Measurements from ENCODE around the gene SYMPK. TPM values are rescaled to one million over a fixed set of nuclear protein-coding genes. Genes with fewer than 3 reads are reported as not detected.

Gene SYMPK
- polyA plus RNA-seq, 1 of the 3 experiments (the other 2 are of a cell fraction) = 92.7 TPM

GRCh38 chr19:45863840-45864628 is 1.1 kb upstream of the SYMPK start, which contains the start of gene FOXA3:
Gene FOXA3, plus strand, starts transcription at chr19:45864326. Its CDS starts 131 bp downstream, at chr19:45864457.
- DNase-seq = peak; percentile 87
- Histone ChIP-seq H3K4me2 (peak within 1 kb of the TSS; percentile 73), H3K4me1 (ENCODE audit: control insufficient read depth in 1 of 2, insufficient read depth in 2 of 2, low read depth in 1 of 2, low read length in 1 of 2) (peaks cover 0 to 6% of the 10 kb centered on the region in 2 experiments; a peak in 2 of 4 replicates), H2AFZ (ENCODE audit: low read depth) (peak within 1 kb of the TSS; percentile 99), H3K9me3 (no peaks in the 10 kb centered on the region), H4K20me1 (ENCODE audit: insufficient read depth) (no peaks in the 10 kb centered on the region), H3K9me2 (no peaks in the 10 kb centered on the region), H3K9ac (no peak within 1 kb of the TSS), H3K79me2 (ENCODE audit: insufficient read depth) (peaks cover 38% of the 10 kb centered on the region), H3K27me3 (ENCODE audit: insufficient read depth) (peaks cover 19% of the 10 kb centered on the region; the same call in 1 of the 2 replicates), H3K4me3 (ENCODE audit: low read depth in 2 of 2, low read length in 1 of 2) (peak within 1 kb of the TSS; percentile 77 to 96), H3F3A (replicated peaks; ENCODE audit: insufficient read depth) (peaks cover 19% of the 10 kb centered on the region), H3K27ac (ENCODE audit: low read depth in 2 of 2, low read length in 1 of 2) (no peak within 1 kb of the TSS), H3K36me3 (replicated peaks in 1 of 2; ENCODE audit: control insufficient read depth in 1 of 2, insufficient read depth in 2 of 2, low read length in 1 of 2) (peaks cover 2 to 23% of the 10 kb centered on the region in 2 experiments)
- POLR2A ChIA-PET = interaction anchor here (0.6 to 1.2 kb wide), 5 partner anchors 16 to 131 kb away, joined by 3 to 8 read pairs (median 4); partner anchors contain the start of genes CCDC61 and IRF2BP1
- CTCF ChIA-PET = interaction anchor here (0.9 to 12.2 kb wide), 18 partner anchors 9 to 153 kb away, joined by 3 to 121 read pairs (median 4); partner anchors contain the start of genes IRF2BP1, MYPOP and SIX5
- WGBS (ENCODE audit: low lambda C conversion rate) = 9% methylated on average over 46 of the region's 71 CpGs
- TF ChIP-seq MAX (IDR thresholded peaks at IDR 0.05; ENCODE audit: low read depth) (no peak), CTCF (IDR thresholded peaks at IDR 0.05) (peak; percentile 60), RAD21 (IDR thresholded peaks at IDR 0.05; ENCODE audit: low read length) (peak; percentile 33; the same call in 1 of the 2 replicates)

GRCh38 chr19:45863335-45863839 is 440 bp upstream of the SYMPK start:
- peak overlapping the region; percentile 73 for H3K4me2 ChIP-seq
- peaks cover 19% of the 10 kb centered on the region for H3F3A ChIP-seq (replicated peaks; ENCODE audit: insufficient read depth)
- TF ChIP-seq TCF12 (IDR thresholded peaks at IDR 0.05) (no peak), RXRA (IDR thresholded peaks at IDR 0.05; ENCODE audit: borderline replicate concordance, low read depth) (no peak), REST (IDR thresholded peaks at IDR 0.05; ENCODE audit: low read depth, low read length) (no peak), MEF2A (IDR thresholded peaks at IDR 0.05; ENCODE audit: borderline replicate concordance, low read depth) (no peak), GABPA (IDR thresholded peaks at IDR 0.05; ENCODE audit: low read depth) (no peak), ZBTB33 (IDR thresholded peaks at IDR 0.05; ENCODE audit: borderline replicate concordance, low read depth) (0 out of 2 replicates have a peak, but pooled peaks have one; percentile 65)
- no peaks in the 10 kb centered on the region for H3K9me3 ChIP-seq
- H3K36me3 ChIP-seq (replicated peaks in 1 of 2; ENCODE audit: control insufficient read depth in 1 of 2, insufficient read depth in 2 of 2, low read length in 1 of 2) = peaks cover 5 to 24% of the 10 kb centered on the region in 2 experiments
- H4K20me1 ChIP-seq (ENCODE audit: insufficient read depth) = no peaks in the 10 kb centered on the region
- CTCF ChIA-PET = interaction anchor here (1.0 to 12.2 kb wide), 12 partner anchors 11 to 98 kb away, joined by 3 to 121 read pairs (median 5); partner anchors contain the start of genes IRF2BP1 and MYPOP
- H3K9ac ChIP-seq = no peak overlapping the region
- peaks cover 0 to 6% of the 10 kb centered on the region in 2 experiments; a peak in 2 of 4 replicates for H3K4me1 ChIP-seq (ENCODE audit: control insufficient read depth in 1 of 2, insufficient read depth in 2 of 2, low read depth in 1 of 2, low read length in 1 of 2)
- no peak for DNase-seq
- H3K27me3 ChIP-seq (ENCODE audit: insufficient read depth) = peaks cover 19% of the 10 kb centered on the region; the same call in 1 of the 2 replicates
- POLR2A ChIA-PET = interaction anchor here (0.6 to 1.1 kb wide), 5 partner anchors 18 to 192 kb away, joined by 3 to 8 read pairs (median 4); partner anchors contain the start of genes CCDC61 and IRF2BP1
- H3K4me3 ChIP-seq (ENCODE audit: low read depth in 2 of 2, low read length in 1 of 2) = peak overlapping the region; percentile 77 to 96
- H3K79me2 ChIP-seq (ENCODE audit: insufficient read depth) = peaks cover 44% of the 10 kb centered on the region
- 12% methylated on average over 22 of the region's 22 CpGs for WGBS (ENCODE audit: low lambda C conversion rate)
- H3K9me2 ChIP-seq = no peaks in the 10 kb centered on the region
- H3K27ac ChIP-seq (ENCODE audit: low read depth in 2 of 2, low read length in 1 of 2) = no peak overlapping the region
- H2AFZ ChIP-seq (ENCODE audit: low read depth) = peak overlapping the region; percentile 99

Measured in SK-N-SH (cell line).